GM06990 (cell line): Measurements from ENCODE around the gene GNG7.

Experiments
- DNase-seq: peaks from one replicate; pipeline ENCODE4 v3.0.0-alpha.2; 2011; ENCODE audit not compliant: insufficient read length; ENCODE audit errors: extremely low read depth
- H3K27me3 ChIP-seq: replicated peaks from 2 replicates; pipeline ENCODE4 v1.6.0; 2011; ENCODE audit warnings: low read length; ENCODE audit not compliant: control insufficient read depth, insufficient read depth
- H3K36me3 ChIP-seq: 2 replicates; pipeline ENCODE4 v1.5.1; 2011; ENCODE audit warnings: low read length; ENCODE audit not compliant: control insufficient read depth, insufficient read depth
- H3K4me3 ChIP-seq: replicated peaks from 2 replicates; pipeline ENCODE4 v1.5.1; 2011; ENCODE audit warnings: low read depth, mild to moderate bottlenecking, control low read depth, low read length
- CTCF ChIP-seq: IDR thresholded peaks from 2 replicates; pipeline ENCODE4 v1.5.1; 2011; ENCODE audit warnings: low read length, control low read depth, mild to moderate bottlenecking, inconsistent platforms; ENCODE audit not compliant: insufficient read depth, poor library complexity, severe bottlenecking

The GNG7 gene

GRCh38 chr19:2517881-2518601 lies 184.5 kb downstream of the GNG7 start:
- no peaks in the 10 kb centered on the region; the same call in none of the 2 replicates for H3K36me3 ChIP-seq
- H3K4me3 ChIP-seq, result no peak overlapping the region
- TF ChIP-seq CTCF, result no peak
- no peaks in the 10 kb centered on the region for H3K27me3 ChIP-seq
- no peak for DNase-seq

- Histone ChIP-seq H3K27me3 (no peaks in the 10 kb centered on the region), H3K4me3 (no peak overlapping the region)
Measured at GRCh38 chr19:2516727-2517126, 185.8 kb downstream of the GNG7 start.

GRCh38 chr19:2514981-2515518 lies 187.4 kb downstream of the GNG7 start:
- H3K36me3 ChIP-seq, result no peaks in the 10 kb centered on the region; the same call in none of the 2 replicates
- no peaks in the 10 kb centered on the region for H3K27me3 ChIP-seq
- H3K4me3 ChIP-seq, result no peak overlapping the region
- no peak for DNase-seq
- no peak for TF ChIP-seq CTCF

More at GRCh38 chr19:2516727-2517126, 185.8 kb downstream of the GNG7 start:
- DNase-seq, result no peak
- H3K36me3 ChIP-seq, result no peaks in the 10 kb centered on the region; the same call in none of the 2 replicates
- TF ChIP-seq CTCF, result no peak

GRCh38 chr19:2512523-2513431 lies 189.7 kb downstream of the GNG7 start:
- DNase-seq, result no peak
- Histone ChIP-seq H3K27me3 (no peaks in the 10 kb centered on the region), H3K36me3 (no peaks in the 10 kb centered on the region; the same call in 1 of the 2 replicates), H3K4me3 (no peak overlapping the region)
- TF ChIP-seq CTCF, result no peak

- Histone ChIP-seq H3K27me3 (no peaks in the 10 kb centered on the region), H3K4me3 (no peak overlapping the region), H3K36me3 (no peaks in the 10 kb centered on the region; the same call in 1 of the 2 replicates)
- DNase-seq, result no peak
- no peak for TF ChIP-seq CTCF
Measured at GRCh38 chr19:2511991-2512390, 190.5 kb downstream of the GNG7 start.
